Activated T-helper 1 cell treated with anti-CD3 and anti-CD28 coated beads, Interleukin-12 subunit alpha, Interleukin-12 subunit beta, Interleukin-2, Interleukin-4 antibody, amounts not matched to agents 30 ng/mL and 10 ng/mL and 1 ng/mL, durations not matched to agents 14 hours and 24 hours and 36 hours (primary cell): ENCODE results near the gene ATP6V1B1. TPM values are rescaled to one million over a fixed set of nuclear protein-coding genes. Genes with fewer than 3 reads are reported as not detected.

Experiments used
- DNase-seq: peaks from one replicate; pipeline ENCODE4 v3.0.0; 2021; ENCODE audit warnings: low spot score
- H3K27ac Mint-ChIP-seq: one replicate; pipeline ENCODE4 v1.8.0; 2021; ENCODE audit warnings: mild to moderate bottlenecking, mixed read lengths
- H3K27me3 Mint-ChIP-seq: one replicate; pipeline ENCODE4 v1.8.0; 2022; ENCODE audit warnings: mild to moderate bottlenecking, moderate library complexity, mixed read lengths; ENCODE audit not compliant: insufficient read depth
- H3K36me3 Mint-ChIP-seq: one replicate; pipeline ENCODE4 v1.8.0; 2021; ENCODE audit warnings: low read depth, mixed read lengths
- H3K4me1 Mint-ChIP-seq: one replicate; pipeline ENCODE4 v1.8.0; 2021; ENCODE audit warnings: low read depth, mixed read lengths
- H3K4me3 Mint-ChIP-seq: one replicate; pipeline ENCODE4 v1.8.0; 2021; ENCODE audit warnings: mild to moderate bottlenecking, moderate library complexity, mixed read lengths
- H3K9me3 Mint-ChIP-seq: one replicate; pipeline ENCODE4 v1.8.0; 2021; ENCODE audit warnings: mixed read lengths
- intact Hi-C: fragments of 100-400 bp; cut with micrococcal nuclease; formaldehyde crosslinking; loops from one replicate; pipeline ENCODE4 v1.15.1; 2024
- total RNA-seq: library from RNA; stranded (reverse); gene quantifications from 2 replicates; pipeline ENCODE4 v1.2.3, GENCODE V29; 2022

The ATP6V1B1 gene
- total RNA-seq, 1 donor from 2014 or later = not detected

DNA sequence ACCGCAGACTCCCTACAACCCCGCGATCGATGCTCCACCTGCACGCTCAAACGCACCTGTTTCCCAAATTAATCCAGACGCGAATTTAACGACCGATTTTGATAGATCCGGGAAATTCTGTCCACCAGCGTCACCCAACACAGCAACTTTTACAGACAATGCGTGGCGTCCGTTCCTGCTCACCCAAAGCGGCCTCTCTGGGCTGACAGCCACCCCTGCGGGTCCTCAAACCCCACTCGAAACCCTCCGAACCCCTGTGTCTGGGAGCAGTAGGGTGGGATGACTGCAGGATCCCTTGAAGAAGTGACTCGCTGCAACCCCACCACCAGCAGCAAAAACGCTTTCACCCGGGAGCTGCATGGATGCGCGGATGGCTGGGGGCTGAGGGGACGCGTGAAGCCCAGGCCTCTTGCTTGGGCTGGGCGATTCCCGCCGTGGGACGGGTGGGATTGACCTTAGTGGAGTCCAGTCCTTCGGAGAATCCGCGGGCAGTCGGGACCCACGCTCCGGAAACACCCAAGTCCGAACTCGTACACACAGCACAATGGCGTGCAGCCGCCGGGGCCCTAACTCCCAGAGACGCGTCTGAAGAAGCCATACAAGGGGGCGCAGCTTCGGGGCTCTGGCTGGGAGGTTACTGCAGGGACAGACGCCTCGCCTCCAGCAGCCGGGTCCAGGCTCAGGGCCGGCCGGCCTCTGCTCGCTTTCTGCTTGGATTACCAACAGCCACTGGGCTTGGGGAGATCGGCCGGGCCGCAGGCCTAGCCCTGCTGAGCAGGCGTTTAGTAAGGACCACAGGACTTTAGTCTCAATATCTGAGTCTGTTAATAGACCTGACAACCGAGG lies 31.1 kb upstream of the ATP6V1B1 start:
- peaks cover 78% of the 10 kb centered on the region for H3K27me3 Mint-ChIP-seq
- intact Hi-C loops = no loop called here

DNA sequence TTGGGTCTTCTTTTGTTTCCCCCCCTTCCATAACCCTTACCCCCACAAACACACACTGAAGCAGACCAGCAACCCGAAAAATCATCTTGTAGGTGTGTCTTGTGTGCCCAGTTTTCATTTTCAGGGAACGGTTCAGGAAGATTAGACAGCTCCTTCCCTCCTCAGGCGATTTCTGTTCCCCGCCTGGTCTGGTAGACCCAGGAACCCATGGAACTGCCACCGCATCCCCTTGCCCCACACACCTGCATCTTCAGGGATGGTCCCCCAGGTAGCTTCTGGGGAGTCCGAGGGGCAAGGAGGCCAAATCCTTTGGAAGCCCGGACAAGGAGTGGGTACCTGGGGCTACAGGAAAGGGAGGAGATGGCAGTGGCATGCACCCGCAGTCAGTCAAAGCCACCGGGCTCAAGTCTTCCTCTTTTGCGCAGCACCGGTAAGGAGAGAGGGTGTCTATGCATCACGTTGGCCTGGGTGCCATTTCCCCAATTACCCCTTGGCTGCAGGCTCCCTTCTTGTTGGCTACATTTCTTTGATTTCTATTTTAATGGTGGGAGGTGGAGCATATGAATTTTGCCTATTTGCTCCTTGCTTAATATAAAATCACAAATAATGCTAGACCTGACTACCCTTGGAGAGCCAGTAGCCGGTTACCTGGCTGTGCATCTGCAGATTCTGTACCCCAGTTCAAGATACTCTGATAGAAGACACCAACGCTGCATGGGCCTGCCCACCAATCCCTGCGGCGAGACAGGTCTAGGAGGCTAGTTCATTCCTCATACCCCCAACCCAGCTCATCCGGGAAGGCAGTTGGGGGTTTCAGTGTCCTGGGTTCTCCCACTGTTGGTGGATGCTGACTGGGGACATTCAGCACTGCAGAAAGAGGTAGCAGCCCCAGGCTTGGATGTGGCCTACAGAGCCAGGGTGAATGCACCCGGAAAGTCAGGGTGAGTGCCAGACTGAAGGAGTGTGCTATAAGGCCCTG lies 30.0 kb upstream of the ATP6V1B1 start:
- H3K27ac Mint-ChIP-seq = no peak overlapping the region
- intact Hi-C loops = no loop called here
- no peak for DNase-seq
- H3K27me3 Mint-ChIP-seq = peaks cover 75% of the 10 kb centered on the region
- no peak overlapping the region for H3K4me3 Mint-ChIP-seq
- H3K9me3 Mint-ChIP-seq = no peaks in the 10 kb centered on the region
- peaks cover 3% of the 10 kb centered on the region for H3K36me3 Mint-ChIP-seq
- peaks cover 12% of the 10 kb centered on the region for H3K4me1 Mint-ChIP-seq

More for the DNA sequence above, 31.1 kb upstream of the ATP6V1B1 start:
- peaks cover 3% of the 10 kb centered on the region for H3K36me3 Mint-ChIP-seq
- no peak overlapping the region for H3K4me3 Mint-ChIP-seq
- no peaks in the 10 kb centered on the region for H3K9me3 Mint-ChIP-seq
- no peak for DNase-seq
- H3K27ac Mint-ChIP-seq = no peak overlapping the region
- H3K4me1 Mint-ChIP-seq = peaks cover 19% of the 10 kb centered on the region

DNA sequence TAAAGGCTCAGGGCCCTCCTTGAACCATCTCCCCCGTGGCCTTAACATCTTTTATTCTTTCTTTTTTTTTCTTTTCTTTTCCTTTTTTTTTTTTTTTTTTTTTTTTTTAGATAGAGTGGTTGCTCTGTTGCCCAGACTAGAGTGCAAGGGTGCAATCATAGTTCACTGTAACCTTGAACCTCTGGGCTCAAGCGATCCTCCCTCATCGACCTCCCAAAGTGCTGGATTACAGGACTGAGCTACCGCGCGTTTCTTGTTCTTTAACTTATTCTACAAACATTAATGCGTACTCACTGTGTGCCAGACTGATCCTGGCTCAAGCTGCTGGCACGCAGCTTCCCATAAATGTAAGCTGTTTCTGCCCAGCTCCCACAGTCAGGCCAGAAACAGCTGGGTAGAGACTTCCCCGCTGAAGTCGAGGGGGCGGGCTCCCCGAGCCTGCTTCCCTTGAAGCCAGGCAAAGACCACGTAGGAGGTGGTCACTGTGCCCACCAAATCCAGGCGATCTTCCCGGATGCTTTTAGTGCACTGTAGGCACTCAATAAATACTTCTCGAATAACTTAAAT lies 29.2 kb upstream of the ATP6V1B1 start:
- H3K4me3 Mint-ChIP-seq = peak overlapping the region; percentile 37
- H3K27ac Mint-ChIP-seq = no peak overlapping the region
- DNase-seq = no peak
- H3K27me3 Mint-ChIP-seq = peaks cover 75% of the 10 kb centered on the region
- peaks cover 12% of the 10 kb centered on the region for H3K4me1 Mint-ChIP-seq
- H3K36me3 Mint-ChIP-seq = peaks cover 3% of the 10 kb centered on the region
- no peaks in the 10 kb centered on the region for H3K9me3 Mint-ChIP-seq
- intact Hi-C loops = loop anchor here (1.0 kb wide), 1 partner anchor 19 kb away; no protein-coding TSS in a partner anchor

DNA sequence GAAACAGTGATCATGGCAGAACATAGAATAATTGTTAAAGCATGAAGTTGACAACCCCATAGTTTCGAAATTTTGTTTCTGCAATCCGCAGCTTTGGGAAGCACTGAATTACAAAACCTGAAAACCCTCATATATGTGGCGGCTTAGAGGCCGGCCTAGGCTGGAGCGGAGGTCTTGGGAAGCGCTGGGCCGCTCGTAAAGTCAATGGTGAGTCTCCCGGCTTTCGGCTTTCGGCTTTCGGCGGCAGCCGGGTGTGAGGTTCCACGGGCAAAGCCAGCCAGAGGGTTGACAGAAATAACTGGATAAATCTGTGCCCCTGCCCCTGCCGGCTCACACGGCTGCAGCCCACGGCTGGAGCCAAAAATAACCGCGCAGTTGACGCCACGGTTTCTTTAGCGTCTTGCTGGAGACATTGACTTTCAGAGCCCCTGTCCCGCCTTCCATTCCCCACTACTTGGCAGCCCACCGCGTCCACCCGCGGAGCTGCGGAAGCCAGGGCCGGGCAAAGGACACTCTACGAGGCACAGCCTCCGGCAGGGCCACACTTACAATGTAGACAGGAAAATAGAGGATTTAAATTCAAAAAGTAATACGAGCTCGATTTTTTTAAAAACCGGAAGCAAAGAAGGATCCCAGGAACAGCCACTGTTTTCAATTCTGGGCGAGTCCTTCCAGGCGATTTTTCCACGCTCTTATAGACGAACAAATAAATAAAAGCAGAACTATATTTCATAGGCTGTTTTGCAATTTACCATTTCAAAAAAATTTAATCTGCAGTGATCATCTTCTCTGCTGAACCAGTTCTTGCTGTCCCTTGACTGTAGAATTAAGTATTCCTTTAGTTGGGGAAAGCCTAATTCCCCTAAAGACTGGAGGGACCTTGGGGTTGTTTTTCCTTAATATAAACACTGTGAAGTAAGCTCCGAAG lies 28.3 kb upstream of the ATP6V1B1 start:
- Mint-ChIP-seq H3K9me3 (no peaks in the 10 kb centered on the region), H3K27me3 (peaks cover 75% of the 10 kb centered on the region), H3K4me1 (peaks cover 12% of the 10 kb centered on the region), H3K4me3 (peak overlapping the region; percentile 69), H3K36me3 (peaks cover 3% of the 10 kb centered on the region), H3K27ac (no peak overlapping the region)
- DNase-seq = no peak
- intact Hi-C loops = loop anchor here (1.0 kb wide), 1 partner anchor 20 kb away; no protein-coding TSS in a partner anchor

DNA sequence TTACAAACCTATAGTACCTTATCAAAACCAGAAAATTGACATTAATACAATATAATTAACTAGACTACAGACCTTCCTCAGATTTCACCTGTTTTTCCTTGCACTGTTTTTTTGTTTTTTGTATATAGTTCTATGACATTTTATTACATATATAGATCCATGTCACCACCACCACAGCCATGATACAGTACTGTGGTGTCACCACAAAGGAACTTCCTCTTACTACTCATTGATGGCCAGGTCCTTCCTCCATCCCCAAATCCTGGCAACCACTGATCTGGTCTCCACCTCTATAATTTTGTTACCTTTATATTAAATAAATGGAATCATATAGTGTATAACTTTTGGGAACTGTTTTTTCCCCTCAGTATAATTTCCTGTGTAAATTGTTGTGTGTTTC lies 19.4 kb upstream of the ATP6V1B1 start:
- H3K9me3 Mint-ChIP-seq = no peaks in the 10 kb centered on the region
- intact Hi-C loops = no loop called here
- H3K4me1 Mint-ChIP-seq = no peaks in the 10 kb centered on the region
- H3K4me3 Mint-ChIP-seq = no peak overlapping the region
- no peak overlapping the region for H3K27ac Mint-ChIP-seq
- no peak for DNase-seq
- peaks cover 29% of the 10 kb centered on the region for H3K27me3 Mint-ChIP-seq
- no peaks in the 10 kb centered on the region for H3K36me3 Mint-ChIP-seq

DNA sequence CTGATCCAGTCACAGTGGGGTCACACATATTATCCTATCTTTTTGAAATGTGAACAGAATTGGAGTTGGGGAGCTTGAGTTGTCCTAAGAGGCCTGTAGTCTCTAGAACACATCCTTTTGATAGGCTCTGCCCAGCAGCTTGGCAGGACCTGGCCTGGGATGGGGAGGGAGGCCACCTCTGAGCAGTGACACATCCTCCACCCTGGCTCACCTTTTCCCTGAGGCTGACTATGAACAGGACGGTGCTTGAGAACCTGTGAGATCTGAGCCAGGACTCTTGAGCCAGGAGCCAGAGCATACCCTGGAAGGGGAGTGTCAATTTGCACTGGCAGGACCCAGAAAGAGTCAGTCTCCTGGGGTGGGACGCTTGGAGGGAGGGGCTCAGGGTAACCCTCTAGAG lies 17.7 kb upstream of the ATP6V1B1 start:
- Mint-ChIP-seq H3K4me1 (no peaks in the 10 kb centered on the region), H3K4me3 (no peak overlapping the region), H3K9me3 (no peaks in the 10 kb centered on the region), H3K36me3 (no peaks in the 10 kb centered on the region), H3K27ac (no peak overlapping the region), H3K27me3 (peaks cover 22% of the 10 kb centered on the region)
- DNase-seq = no peak
- intact Hi-C loops = no loop called here

DNA sequence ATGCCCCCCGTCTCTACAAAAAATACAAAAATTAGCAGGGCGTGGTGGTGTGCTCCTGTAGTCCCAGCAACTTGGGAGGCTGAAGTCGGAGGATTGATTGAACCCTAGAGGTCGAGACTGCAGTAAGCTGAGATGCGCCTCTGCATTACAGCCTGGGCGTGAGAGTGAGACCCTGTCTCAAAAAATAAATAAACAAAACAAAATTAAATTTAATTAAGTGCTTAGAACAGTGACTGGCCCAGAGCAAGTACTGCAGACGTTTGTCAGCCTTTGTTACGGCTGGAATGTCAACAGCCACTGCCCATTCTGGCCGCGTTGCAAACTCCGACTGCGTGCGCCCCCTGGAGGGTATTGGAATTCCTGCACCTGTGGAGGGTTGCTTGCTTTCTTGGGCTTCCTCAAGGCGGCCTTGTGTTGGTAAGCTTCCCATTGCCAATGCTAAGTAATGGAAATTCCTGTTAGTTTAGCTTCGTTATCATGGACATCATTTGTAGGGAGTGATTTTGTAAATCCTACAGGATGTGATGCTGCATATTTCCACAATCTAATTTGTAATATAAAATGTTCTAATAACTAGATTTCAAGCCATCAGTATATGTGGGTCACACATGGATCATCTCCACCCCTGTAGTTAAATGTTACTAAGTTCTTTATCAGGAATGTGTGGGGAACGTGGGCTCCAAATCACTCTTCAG lies 15.9 kb upstream of the ATP6V1B1 start:
- intact Hi-C loops = loop anchor here (1.0 kb wide), 3 partner anchors 49 to 131 kb away; no protein-coding TSS in a partner anchor
- Mint-ChIP-seq H3K27me3 (peaks cover 19% of the 10 kb centered on the region), H3K4me1 (no peaks in the 10 kb centered on the region), H3K27ac (no peak overlapping the region), H3K36me3 (no peaks in the 10 kb centered on the region), H3K4me3 (no peak overlapping the region), H3K9me3 (no peaks in the 10 kb centered on the region)
- DNase-seq = peak; percentile 65

DNA sequence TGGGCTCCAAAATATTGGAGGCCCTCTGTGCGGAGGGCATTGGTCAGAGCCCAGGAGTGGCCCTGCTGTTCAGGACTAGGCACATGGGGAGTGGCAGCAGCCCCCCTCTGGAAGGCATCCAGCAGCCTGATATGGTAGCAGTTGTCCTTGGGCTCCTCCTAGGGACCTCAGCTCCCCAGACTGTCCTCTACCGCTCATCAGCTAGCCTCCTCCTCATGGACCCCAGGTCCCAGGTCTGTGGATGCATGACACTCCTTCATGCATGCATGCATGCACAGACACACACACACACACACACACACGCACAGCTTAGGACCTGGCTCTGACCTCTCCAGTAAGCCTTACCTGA lies 15.4 kb upstream of the ATP6V1B1 start:
- no peaks in the 10 kb centered on the region for H3K36me3 Mint-ChIP-seq
- intact Hi-C loops = loop anchor here (1.0 kb wide), 3 partner anchors 49 to 131 kb away; no protein-coding TSS in a partner anchor
- no peak overlapping the region for H3K27ac Mint-ChIP-seq
- H3K4me3 Mint-ChIP-seq = no peak overlapping the region
- no peaks in the 10 kb centered on the region for H3K9me3 Mint-ChIP-seq
- H3K4me1 Mint-ChIP-seq = no peaks in the 10 kb centered on the region
- H3K27me3 Mint-ChIP-seq = peaks cover 17% of the 10 kb centered on the region
- no peak for DNase-seq

DNA sequence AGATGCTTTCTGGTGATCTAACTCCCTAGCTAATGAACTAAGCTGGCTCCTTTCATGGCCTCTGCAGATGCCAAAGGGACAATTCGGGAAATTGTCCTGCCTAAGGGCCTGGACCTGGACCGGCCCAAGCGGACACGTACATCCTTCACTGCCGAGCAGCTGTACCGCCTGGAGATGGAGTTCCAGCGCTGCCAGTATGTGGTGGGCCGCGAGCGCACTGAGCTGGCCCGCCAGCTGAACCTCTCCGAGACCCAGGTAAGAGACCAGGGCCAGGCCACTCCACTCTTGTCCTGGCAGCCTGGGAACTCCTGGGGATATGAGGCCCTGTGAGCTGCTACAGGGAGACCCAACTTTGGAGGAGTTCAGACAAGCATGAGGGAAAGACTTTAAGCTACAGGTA lies 14.7 kb upstream of the ATP6V1B1 start:
- Mint-ChIP-seq H3K27me3 (peaks cover 16% of the 10 kb centered on the region), H3K4me1 (no peaks in the 10 kb centered on the region), H3K9me3 (no peaks in the 10 kb centered on the region), H3K4me3 (no peak overlapping the region), H3K27ac (no peak overlapping the region), H3K36me3 (no peaks in the 10 kb centered on the region)
- no peak for DNase-seq
- intact Hi-C loops = no loop called here

DNA sequence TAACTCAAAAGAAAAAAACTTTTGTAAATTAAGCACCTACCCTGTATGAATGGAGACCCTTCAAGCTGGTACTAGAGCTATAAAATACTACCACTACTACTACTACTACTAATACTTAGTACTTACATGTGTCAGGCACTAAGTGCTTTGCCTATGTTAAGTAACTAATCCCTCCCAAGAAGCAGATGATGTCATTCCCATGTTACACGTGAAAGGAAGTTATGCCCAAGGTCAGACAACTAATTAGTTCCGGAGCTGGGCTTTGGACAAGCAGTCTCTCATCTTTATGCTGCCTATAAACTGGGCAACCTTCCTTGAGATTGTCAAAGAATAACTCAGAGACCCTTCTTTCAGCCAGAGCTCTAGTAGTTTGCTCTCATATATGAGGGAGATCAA lies 13.9 kb upstream of the ATP6V1B1 start:
- Mint-ChIP-seq H3K4me1 (no peaks in the 10 kb centered on the region), H3K27ac (no peak overlapping the region), H3K27me3 (peaks cover 11% of the 10 kb centered on the region), H3K4me3 (no peak overlapping the region), H3K36me3 (no peaks in the 10 kb centered on the region), H3K9me3 (no peaks in the 10 kb centered on the region)
- intact Hi-C loops = no loop called here
- DNase-seq = no peak

DNA sequence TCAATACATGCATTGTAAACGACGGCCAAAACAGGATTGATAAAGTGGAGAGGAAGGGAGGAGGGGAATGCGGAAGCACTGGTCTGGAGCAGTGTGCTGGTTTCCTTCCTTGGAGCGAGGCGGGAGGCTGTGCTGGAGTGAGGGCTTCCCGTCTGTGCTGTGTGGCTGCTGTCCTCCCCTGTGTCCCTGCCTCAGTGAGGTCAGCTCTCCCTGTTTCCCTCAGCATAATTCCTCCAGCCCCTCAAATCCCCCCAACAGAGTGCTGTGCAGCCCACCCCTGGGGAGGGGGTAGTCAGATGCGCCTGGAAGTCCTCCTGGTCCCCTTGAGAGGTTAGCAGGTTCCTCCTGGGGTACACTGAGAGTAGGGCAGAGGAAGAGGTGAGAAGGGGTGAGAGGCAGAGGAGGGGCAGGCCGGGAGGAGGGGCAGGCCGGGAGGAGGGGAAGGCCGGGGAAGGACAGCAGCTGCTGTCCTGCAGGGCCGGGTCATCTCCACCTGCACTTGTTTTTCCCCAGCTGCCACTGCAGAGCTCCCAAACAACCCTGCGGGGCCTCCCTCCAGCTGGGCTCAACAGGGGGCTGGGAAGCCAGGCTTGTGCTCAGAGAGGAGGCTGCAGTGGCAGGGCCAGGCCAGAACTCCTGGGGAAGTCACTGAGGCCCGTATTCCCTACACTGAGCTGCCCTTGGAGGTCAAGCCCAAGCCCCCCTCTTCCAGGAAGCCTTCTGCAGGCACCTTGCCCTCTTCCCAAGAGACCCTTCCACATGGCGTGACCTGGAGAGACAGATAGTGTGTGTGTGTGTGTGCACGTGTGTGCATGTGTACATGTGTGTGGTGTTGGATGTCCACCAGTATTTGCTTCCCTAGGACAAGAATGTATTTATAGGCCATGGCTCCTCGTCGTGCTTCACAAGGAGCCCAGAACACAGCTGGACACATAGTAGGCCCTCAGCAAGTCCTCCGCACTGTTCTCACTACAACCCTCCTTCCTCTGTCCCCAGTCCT lies 13.2 kb upstream of the ATP6V1B1 start:
- intact Hi-C loops = no loop called here
- no peaks in the 10 kb centered on the region for H3K36me3 Mint-ChIP-seq
- H3K4me3 Mint-ChIP-seq = no peak overlapping the region
- H3K27ac Mint-ChIP-seq = no peak overlapping the region
- no peaks in the 10 kb centered on the region for H3K4me1 Mint-ChIP-seq
- no peak for DNase-seq
- H3K9me3 Mint-ChIP-seq = no peaks in the 10 kb centered on the region
- peaks cover 11% of the 10 kb centered on the region for H3K27me3 Mint-ChIP-seq
